GM12875 (cell line): Measurements from ENCODE around the gene LHPP.

Source experiments
- H3K4me3 ChIP-seq: one replicate; pipeline ENCODE4 v1.5.1; 2011; ENCODE audit warnings: low read depth, low read length, control low read depth
- TF ChIP-seq, protein P1 (sequence below): IDR thresholded peaks from 2 replicates; pipeline ENCODE4 v1.5.1; 2011; ENCODE audit warnings: low read depth, mild to moderate bottlenecking, control low read depth, inconsistent platforms, low read length, moderate library complexity, borderline replicate concordance; ENCODE audit not compliant: insufficient read depth

LHPP gene

GRCh38 chr10:124659380-124659779, 197.8 kb downstream of the LHPP start:
- H3K4me3 ChIP-seq, result no peak overlapping the region
- TF ChIP-seq, protein P1, sequence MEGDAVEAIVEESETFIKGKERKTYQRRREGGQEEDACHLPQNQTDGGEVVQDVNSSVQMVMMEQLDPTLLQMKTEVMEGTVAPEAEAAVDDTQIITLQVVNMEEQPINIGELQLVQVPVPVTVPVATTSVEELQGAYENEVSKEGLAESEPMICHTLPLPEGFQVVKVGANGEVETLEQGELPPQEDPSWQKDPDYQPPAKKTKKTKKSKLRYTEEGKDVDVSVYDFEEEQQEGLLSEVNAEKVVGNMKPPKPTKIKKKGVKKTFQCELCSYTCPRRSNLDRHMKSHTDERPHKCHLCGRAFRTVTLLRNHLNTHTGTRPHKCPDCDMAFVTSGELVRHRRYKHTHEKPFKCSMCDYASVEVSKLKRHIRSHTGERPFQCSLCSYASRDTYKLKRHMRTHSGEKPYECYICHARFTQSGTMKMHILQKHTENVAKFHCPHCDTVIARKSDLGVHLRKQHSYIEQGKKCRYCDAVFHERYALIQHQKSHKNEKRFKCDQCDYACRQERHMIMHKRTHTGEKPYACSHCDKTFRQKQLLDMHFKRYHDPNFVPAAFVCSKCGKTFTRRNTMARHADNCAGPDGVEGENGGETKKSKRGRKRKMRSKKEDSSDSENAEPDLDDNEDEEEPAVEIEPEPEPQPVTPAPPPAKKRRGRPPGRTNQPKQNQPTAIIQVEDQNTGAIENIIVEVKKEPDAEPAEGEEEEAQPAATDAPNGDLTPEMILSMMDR, result no peak

DNA sequence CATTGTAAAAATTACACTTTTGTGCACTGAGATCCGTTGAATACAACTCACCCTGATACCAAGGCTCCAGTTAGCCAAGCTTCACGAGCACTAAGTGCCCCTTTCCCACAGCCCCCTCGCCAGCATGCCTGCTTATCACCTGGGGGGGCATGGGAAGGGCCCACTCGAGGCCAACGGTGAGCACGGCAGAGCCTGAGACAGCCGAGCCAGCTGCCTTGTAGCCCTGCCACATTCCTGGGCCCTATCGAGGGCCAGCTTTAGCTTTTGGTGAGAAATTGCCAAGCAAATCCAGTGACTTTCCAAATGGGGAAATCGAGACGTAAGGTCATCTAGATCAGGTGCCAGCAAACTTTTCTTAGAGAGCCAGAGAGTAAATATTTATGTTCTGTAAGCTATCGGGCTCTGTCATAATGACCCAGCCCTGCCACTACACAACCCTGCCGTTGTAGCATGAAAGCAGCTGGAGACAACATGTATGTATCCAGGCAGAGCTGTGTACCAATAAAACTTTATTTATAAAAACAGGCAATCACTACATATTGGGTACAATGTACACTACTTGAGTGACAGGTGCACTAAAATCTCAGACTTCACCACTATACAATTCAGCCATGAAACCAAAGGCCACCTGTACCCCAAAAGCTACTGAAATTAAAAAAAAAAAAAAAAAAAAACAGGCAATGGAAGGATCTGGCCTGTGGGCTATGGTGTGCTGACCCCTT, 198.9 kb downstream of the LHPP start:
- TF ChIP-seq, protein P1, result no peak
- H3K4me3 ChIP-seq, result no peak overlapping the region

- TF ChIP-seq, protein P1, result no peak
- H3K4me3 ChIP-seq, result no peak overlapping the region
These were observed 200.1 kb downstream of the LHPP start for GRCh38 chr10:124661660-124662180.

- H3K4me3 ChIP-seq, result no peak overlapping the region
- TF ChIP-seq, protein P1, result no peak
These were observed 201.6 kb downstream of the LHPP start for GRCh38 chr10:124663228-124663627.
